ENCODE results near the gene SLX9. TPM values are rescaled to one million over a fixed set of nuclear protein-coding genes. Genes with fewer than 3 reads are reported as not detected.
"Not testable (repeated sequence)": the region's sequence is repeated elsewhere in the genome, so short reads cannot be mapped to it uniquely, and the experiment has no call there.

SLX9 gene
- total RNA-seq, 1 donor from 2014 or later, result 38.8 TPM

DNA sequence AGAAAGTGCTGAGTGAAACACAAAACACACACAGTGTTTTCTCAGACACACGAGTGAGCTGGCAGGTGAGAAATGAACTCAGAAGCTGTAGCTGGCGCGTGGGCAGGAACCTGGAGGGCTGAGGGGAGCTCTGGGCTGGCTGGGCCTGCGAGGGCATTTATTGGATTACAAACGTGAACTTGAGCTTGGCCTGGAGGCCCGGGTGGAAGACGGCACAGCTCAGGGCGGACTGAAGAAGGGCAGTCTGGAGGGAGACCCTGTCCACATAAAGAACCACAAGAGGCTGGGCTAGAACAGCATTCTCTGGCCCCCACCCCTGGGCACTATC, 82.5 kb downstream of the SLX9 start:
- Histone ChIP-seq H3K36me3 (ENCODE audit: insufficient read depth, low read length) (no peaks in the 10 kb centered on the region), H3K4me2 (ENCODE audit: low read length) (no peak overlapping the region), H3K79me2 (ENCODE audit: insufficient read depth, low read length) (no peaks in the 10 kb centered on the region), H3K4me1 (ENCODE audit: insufficient read depth, low read length) (peaks cover 12% of the 10 kb centered on the region), H2AFZ (ENCODE audit: low read depth, low read length) (no peak overlapping the region), H3K9me3 (ENCODE audit: insufficient read depth, low read depth, low read length) (peaks cover 4% of the 10 kb centered on the region), H3K27ac (ENCODE audit: low read depth, low read length) (no peak overlapping the region), H4K20me1 (ENCODE audit: insufficient read depth, low read length) (no peaks in the 10 kb centered on the region), H3K27me3 (ENCODE audit: insufficient read depth, low read length) (no peaks in the 10 kb centered on the region), H3K4me3 (ENCODE audit: insufficient read depth, low read depth, low read length) (no peak overlapping the region), H3K9ac (ENCODE audit: low read length) (no peak overlapping the region)
- DNase-seq (ENCODE audit: low read depth), result no peak
- Mint-ChIP-seq H3K36me3 (ENCODE audit: low read depth, unreplicated experiment) (peaks cover 8% of the 10 kb centered on the region), H3K9me3 (ENCODE audit: unreplicated experiment) (peaks cover 19% of the 10 kb centered on the region), H3K4me1 (ENCODE audit: low read depth, unreplicated experiment) (peaks cover 3% of the 10 kb centered on the region), H3K27me3 (ENCODE audit: low read depth, unreplicated experiment) (peaks cover 14% of the 10 kb centered on the region), H3K4me3 (ENCODE audit: unreplicated experiment) (no peak overlapping the region), H3K27ac (ENCODE audit: unreplicated experiment) (no peak overlapping the region)
- no peak for FAIRE-seq
- TF ChIP-seq EZH2 (IDR thresholded peaks at IDR 0.05; ENCODE audit: insufficient read depth, low read length) (no peak), CTCF (IDR thresholded peaks at IDR 0.05; ENCODE audit: insufficient read depth, low read depth, low read length) (no peak)

DNA sequence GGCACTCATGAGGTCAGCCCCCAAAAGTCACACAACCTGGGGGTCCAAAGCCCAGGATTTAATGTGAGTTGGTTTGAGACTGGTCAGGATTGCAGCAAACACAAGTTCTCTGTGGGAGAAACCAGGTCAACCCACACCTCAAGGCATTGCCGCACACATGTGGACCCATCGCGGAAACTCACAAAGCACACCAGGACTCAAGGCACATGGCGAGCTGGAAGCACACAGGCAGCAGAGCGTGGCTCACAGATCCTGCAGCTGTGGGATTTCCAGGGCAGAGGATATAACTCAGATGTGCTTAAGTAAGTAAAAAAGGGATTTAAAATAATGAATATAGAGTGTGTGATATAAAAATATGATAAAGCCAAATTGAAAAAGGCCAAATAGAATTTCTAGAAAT, 82.9 kb downstream of the SLX9 start:
- H3K27me3 ChIP-seq (ENCODE audit: insufficient read depth, low read length), result no peaks in the 10 kb centered on the region
- no peak overlapping the region for H3K9ac ChIP-seq (ENCODE audit: low read length)
- Mint-ChIP-seq H3K4me1 (ENCODE audit: low read depth, unreplicated experiment) (no peaks in the 10 kb centered on the region), H3K36me3 (ENCODE audit: low read depth, unreplicated experiment) (peaks cover 8% of the 10 kb centered on the region), H3K27me3 (ENCODE audit: low read depth, unreplicated experiment) (peaks cover 14% of the 10 kb centered on the region), H3K9me3 (ENCODE audit: unreplicated experiment) (peaks cover 15% of the 10 kb centered on the region), H3K27ac (ENCODE audit: unreplicated experiment) (no peak overlapping the region), H3K4me3 (ENCODE audit: unreplicated experiment) (no peak overlapping the region)
- H3K4me2 ChIP-seq (ENCODE audit: low read length), result no peak overlapping the region
- no peaks in the 10 kb centered on the region for H4K20me1 ChIP-seq (ENCODE audit: insufficient read depth, low read length)
- TF ChIP-seq EZH2 (IDR thresholded peaks at IDR 0.05; ENCODE audit: insufficient read depth, low read length) (no peak), CTCF (IDR thresholded peaks at IDR 0.05; ENCODE audit: insufficient read depth, low read depth, low read length) (no peak)
- no peak for FAIRE-seq
- peaks cover 4% of the 10 kb centered on the region for H3K9me3 ChIP-seq (ENCODE audit: insufficient read depth, low read depth, low read length)
- no peaks in the 10 kb centered on the region for H3K36me3 ChIP-seq (ENCODE audit: insufficient read depth, low read length)
- H2AFZ ChIP-seq (ENCODE audit: low read depth, low read length), result no peak overlapping the region
- H3K4me1 ChIP-seq (ENCODE audit: insufficient read depth, low read length), result peaks cover 7% of the 10 kb centered on the region
- H3K79me2 ChIP-seq (ENCODE audit: insufficient read depth, low read length), result no peaks in the 10 kb centered on the region
- no peak overlapping the region for H3K4me3 ChIP-seq (ENCODE audit: insufficient read depth, low read depth, low read length)
- no peak for DNase-seq (ENCODE audit: low read depth)
- no peak overlapping the region for H3K27ac ChIP-seq (ENCODE audit: low read depth, low read length)

DNA sequence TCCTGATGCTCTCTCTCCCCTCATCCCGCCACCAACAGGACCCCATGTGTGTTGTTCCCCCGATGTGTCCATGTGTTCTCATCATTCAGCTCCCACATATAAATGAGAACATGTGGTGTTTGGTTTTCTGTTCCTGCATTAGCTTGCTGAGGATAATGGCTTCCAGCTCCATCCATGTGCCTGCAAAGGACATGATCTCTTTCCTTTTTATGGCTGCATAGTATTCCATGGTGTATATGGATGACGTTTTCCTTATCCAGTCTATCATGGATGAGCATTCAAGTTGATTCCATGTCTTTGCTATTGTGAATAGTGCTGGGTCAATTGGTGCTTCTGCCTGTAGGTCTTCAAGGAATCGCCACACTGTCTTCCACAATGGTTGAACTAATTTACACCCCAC, 84.7 kb downstream of the SLX9 start:
- H3K79me2 ChIP-seq (ENCODE audit: insufficient read depth, low read length); H3K27me3 ChIP-seq (ENCODE audit: insufficient read depth, low read length); H3K9me3 ChIP-seq (ENCODE audit: insufficient read depth, low read depth, low read length); H3K4me3 ChIP-seq (ENCODE audit: insufficient read depth, low read depth, low read length); H3K4me3 Mint-ChIP-seq (ENCODE audit: unreplicated experiment); H3K4me1 ChIP-seq (ENCODE audit: insufficient read depth, low read length); H3K9ac ChIP-seq (ENCODE audit: low read length); H3K4me2 ChIP-seq (ENCODE audit: low read length); H3K27ac Mint-ChIP-seq (ENCODE audit: unreplicated experiment); H2AFZ ChIP-seq (ENCODE audit: low read depth, low read length); H3K4me1 Mint-ChIP-seq (ENCODE audit: low read depth, unreplicated experiment); H3K27ac ChIP-seq (ENCODE audit: low read depth, low read length); H3K36me3 ChIP-seq (ENCODE audit: insufficient read depth, low read length); FAIRE-seq; DNase-seq (ENCODE audit: low read depth); H4K20me1 ChIP-seq (ENCODE audit: insufficient read depth, low read length); H3K36me3 Mint-ChIP-seq (ENCODE audit: low read depth, unreplicated experiment): not testable (repeated sequence)
- H3K9me3 Mint-ChIP-seq (ENCODE audit: unreplicated experiment), result peaks cover 15% of the 10 kb centered on the region
- peaks cover 14% of the 10 kb centered on the region for H3K27me3 Mint-ChIP-seq (ENCODE audit: low read depth, unreplicated experiment)

Data from astrocyte (in vitro differentiated cells and primary cell).